ENCODE results near the gene NFATC2. TPM values are rescaled to one million over a fixed set of nuclear protein-coding genes. Genes with fewer than 3 reads are reported as not detected.

The NFATC2 gene
- total RNA-seq, 4 donors from 2014 or later, result 5.3 to 22.5 (median 11.5) TPM

DNA sequence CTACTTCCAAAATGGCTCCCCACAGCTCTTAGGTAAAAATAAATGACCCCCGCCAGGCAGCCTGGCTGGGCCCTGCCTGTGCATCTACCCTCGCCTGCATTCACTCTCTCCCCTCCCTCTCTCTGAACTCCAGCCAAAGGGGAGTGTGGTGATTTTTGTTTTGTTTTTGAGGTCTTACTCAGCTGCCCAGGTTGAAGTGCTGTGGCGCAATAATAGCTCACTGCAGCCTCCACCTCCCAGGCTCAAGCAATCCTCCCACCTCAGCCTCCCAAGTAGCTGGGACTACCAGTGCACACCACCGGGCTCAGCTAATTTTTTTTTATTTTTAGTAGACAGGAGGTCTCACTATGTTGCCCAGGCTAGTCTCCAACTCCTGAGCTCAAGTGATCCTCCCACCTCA lies 15.8 kb downstream of the NFATC2 start:
- 93% methylated on average over 4 of the region's 4 CpGs; no CpG with 5 or more reads in 1 of the 2 donors for WGBS, 2 donors (ENCODE audit: low coverage in 1 of 2)
- peak overlapping the region in 1 of 4 donors; percentile 13 for H3K27ac ChIP-seq
- DNase-seq, result no peak
- peaks cover 0 to 13% (median 0%) of the 10 kb centered on the region in 4 donors for H3K4me1 ChIP-seq
- no peak overlapping the region for H3K4me3 ChIP-seq
- peaks cover 0 to 6% (median 0%) of the 10 kb centered on the region in 4 donors for H3K36me3 ChIP-seq
- no peak for TF ChIP-seq POLR2AphosphoS5 (IDR thresholded peaks at IDR 0.05)
- no peak for TF ChIP-seq EP300 (IDR thresholded peaks at IDR 0.05; ENCODE audit: low read depth)
- TF ChIP-seq POLR2A (IDR thresholded peaks at IDR 0.05), result no peak
- TF ChIP-seq CTCF (IDR thresholded peaks at IDR 0.05), result no peak
- in situ Hi-C loops (cut with MboI; ENCODE audit: low pct_ligation_motif_present in 1 of 4, low pct_unique_long_range_greater_than_20kb in 1 of 4, low sequenced_read_pairs in 3 of 4), result no loop called here
- intact Hi-C loops (cut with DNase I; ENCODE audit: low total_unique reads), result no loop called here
- no peaks in the 10 kb centered on the region for H3K27me3 ChIP-seq
- H3K9me3 ChIP-seq, result no peaks in the 10 kb centered on the region

DNA sequence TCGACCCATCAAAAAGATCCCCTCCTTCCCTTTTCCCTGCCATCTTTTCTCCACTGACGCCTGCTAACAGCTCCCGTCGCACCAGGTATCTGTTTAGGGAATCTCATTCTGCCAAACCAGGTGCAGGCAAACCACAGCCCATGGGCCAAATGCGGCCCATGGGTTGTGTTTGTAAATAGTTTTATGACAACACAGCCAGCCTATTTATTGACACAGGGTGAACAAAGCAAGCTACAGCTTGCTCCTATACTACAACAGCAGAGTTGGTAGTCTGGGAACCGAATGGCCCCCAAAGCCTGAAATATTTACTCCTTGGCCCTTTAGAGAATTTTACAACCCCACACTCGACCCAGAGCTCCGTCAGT lies 16.4 kb downstream of the NFATC2 start:
- no peaks in the 10 kb centered on the region for H3K9me3 ChIP-seq
- H3K4me1 ChIP-seq, result peaks cover 0 to 7% (median 0%) of the 10 kb centered on the region in 4 donors
- intact Hi-C loops (cut with DNase I; ENCODE audit: low total_unique reads) (no loop called here), in situ Hi-C loops (cut with MboI; ENCODE audit: low pct_ligation_motif_present in 1 of 4, low pct_unique_long_range_greater_than_20kb in 1 of 4, low sequenced_read_pairs in 3 of 4) (no loop called here)
- WGBS, 2 donors (ENCODE audit: low coverage in 1 of 2), result 40 to 70% methylated on average over 1 to 8 of the region's 8 CpGs
- peak overlapping the region in 3 of 4 donors; percentile 7 to 19 (median 13) for H3K27ac ChIP-seq
- DNase-seq, result no peak
- peaks cover 0 to 6% (median 0%) of the 10 kb centered on the region in 4 donors for H3K36me3 ChIP-seq
- H3K27me3 ChIP-seq, result no peaks in the 10 kb centered on the region
- no peak overlapping the region for H3K4me3 ChIP-seq
- TF ChIP-seq CTCF (IDR thresholded peaks at IDR 0.05) (no peak), EP300 (IDR thresholded peaks at IDR 0.05; ENCODE audit: low read depth) (no peak), POLR2A (IDR thresholded peaks at IDR 0.05) (no peak), POLR2AphosphoS5 (IDR thresholded peaks at IDR 0.05) (no peak)

DNA sequence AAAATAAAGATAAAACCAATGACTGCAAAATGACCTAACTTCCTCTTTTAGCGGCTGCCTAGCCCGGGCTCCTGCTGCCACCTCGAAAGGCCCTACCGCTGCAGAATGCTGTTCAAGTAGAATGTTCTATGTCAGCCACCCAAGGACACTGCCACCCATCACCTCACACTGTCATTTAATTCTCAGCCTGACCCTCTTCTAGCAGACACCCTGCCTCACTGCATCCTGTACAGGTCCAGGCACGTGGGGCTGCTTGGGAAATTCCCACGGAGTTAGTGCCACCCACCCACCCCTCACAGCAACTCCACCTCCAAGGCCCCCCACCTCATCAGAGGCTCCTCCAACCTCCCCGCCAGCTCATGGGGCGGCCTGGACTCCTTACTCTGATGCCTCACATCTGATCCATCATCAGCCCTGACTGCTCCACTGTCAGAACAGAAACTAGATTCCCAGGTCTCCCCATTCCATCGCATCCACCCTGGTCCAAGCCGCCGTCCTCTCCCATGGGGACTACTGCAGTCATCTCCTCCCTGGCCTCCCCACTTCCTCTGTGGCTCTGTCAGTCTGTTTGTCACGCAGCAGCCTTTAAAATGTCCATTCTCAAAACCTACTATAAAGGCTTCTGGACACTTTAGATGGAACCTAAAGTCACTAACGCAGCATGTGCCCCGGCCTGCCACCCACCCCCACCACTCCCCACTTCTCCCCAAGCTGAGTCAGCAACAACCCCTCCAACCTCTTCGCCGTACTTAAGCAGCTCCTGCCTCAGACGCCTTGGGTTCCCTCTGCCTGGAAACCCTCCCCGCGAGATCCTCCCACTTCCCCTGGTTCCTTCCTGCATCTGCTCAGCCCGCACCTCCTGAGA lies 17.0 kb downstream of the NFATC2 start:
- H3K27me3 ChIP-seq, result no peaks in the 10 kb centered on the region
- in situ Hi-C loops (cut with MboI; ENCODE audit: low pct_ligation_motif_present in 1 of 4, low pct_unique_long_range_greater_than_20kb in 1 of 4, low sequenced_read_pairs in 3 of 4) (no loop called here), intact Hi-C loops (cut with DNase I; ENCODE audit: low total_unique reads) (no loop called here)
- H3K27ac ChIP-seq, result peak overlapping the region; percentile 7 to 35 (median 16)
- no peak overlapping the region for H3K4me3 ChIP-seq
- peaks cover 0 to 6% (median 0%) of the 10 kb centered on the region in 4 donors for H3K36me3 ChIP-seq
- DNase-seq, result peak; percentile 26
- TF ChIP-seq CTCF (IDR thresholded peaks at IDR 0.05) (no peak), POLR2A (IDR thresholded peaks at IDR 0.05) (no peak), POLR2AphosphoS5 (IDR thresholded peaks at IDR 0.05) (no peak), EP300 (IDR thresholded peaks at IDR 0.05; ENCODE audit: low read depth) (no peak)
- WGBS, 2 donors (ENCODE audit: low coverage in 1 of 2), result 42 to 66% methylated on average over 10 to 20 of the region's 20 CpGs
- H3K9me3 ChIP-seq, result no peaks in the 10 kb centered on the region
- H3K4me1 ChIP-seq, result peaks cover 0 to 6% (median 0%) of the 10 kb centered on the region in 4 donors

DNA sequence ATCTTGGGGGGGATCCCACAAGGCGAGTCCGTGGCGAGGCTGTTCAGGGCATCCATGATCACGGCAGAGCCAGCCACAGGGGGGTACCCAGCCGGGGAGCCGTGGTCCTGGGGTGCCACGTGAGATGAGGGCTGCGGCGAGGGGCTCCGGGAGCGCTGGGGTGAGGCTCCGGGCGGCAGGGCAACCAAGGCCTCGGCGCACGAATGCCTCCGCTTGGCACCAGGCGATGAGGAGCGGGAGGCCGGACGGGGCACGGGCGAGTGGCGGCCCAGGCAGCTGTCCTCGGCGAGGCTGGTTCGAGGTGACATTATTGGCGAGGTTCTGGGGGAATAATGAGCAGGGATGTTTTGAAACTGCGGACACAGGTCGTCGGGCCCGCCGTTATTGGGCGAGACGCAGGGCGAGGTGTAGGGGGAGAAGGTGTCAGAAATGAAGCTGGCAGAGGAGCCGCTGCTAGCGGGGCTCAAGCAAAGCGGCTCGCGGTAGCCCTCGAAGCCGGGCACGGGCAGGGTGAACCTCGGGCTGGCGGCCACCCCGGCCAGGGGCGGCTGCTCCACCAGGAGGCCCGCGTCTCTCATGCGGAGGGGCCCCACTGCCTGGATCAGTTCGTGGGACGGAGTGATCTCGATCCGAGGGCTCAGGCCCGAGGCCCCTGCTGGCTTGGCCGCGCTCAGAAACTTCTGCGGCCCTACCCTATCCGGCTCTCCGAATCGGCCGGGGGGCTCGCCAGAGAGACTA lies 19.1 kb downstream of the NFATC2 start:
- peaks cover 0 to 6% (median 0%) of the 10 kb centered on the region in 4 donors for H3K36me3 ChIP-seq
- no peaks in the 10 kb centered on the region for H3K9me3 ChIP-seq
- no peak for TF ChIP-seq POLR2A (IDR thresholded peaks at IDR 0.05)
- no peak for TF ChIP-seq EP300 (IDR thresholded peaks at IDR 0.05; ENCODE audit: low read depth)
- no peak for TF ChIP-seq POLR2AphosphoS5 (IDR thresholded peaks at IDR 0.05)
- TF ChIP-seq CTCF (IDR thresholded peaks at IDR 0.05), result no peak
- in situ Hi-C loops (cut with MboI; ENCODE audit: low pct_ligation_motif_present in 1 of 4, low pct_unique_long_range_greater_than_20kb in 1 of 4, low sequenced_read_pairs in 3 of 4), result no loop called here
- intact Hi-C loops (cut with DNase I; ENCODE audit: low total_unique reads), result no loop called here
- no peaks in the 10 kb centered on the region for H3K27me3 ChIP-seq
- H3K4me1 ChIP-seq, result peaks cover 0 to 6% (median 0%) of the 10 kb centered on the region in 4 donors
- no peak for DNase-seq
- no peak overlapping the region for H3K4me3 ChIP-seq
- WGBS, 2 donors (ENCODE audit: low coverage in 1 of 2), result 96% methylated on average over 57 of the region's 64 CpGs; no CpG with 5 or more reads in 1 of the 2 donors
- no peak overlapping the region for H3K27ac ChIP-seq
